Activated T-helper 1 cell treated with anti-CD3 and anti-CD28 coated beads, Interleukin-2, amount 50 U/mL, for 16 hours (primary cell): Measurements from ENCODE around the gene ACTR1B.
A peak's percentile ranks its signal among the peaks of the same experiment; 100 is the strongest.
"Not testable (repeated sequence)": the region's sequence is repeated elsewhere in the genome, so short reads cannot be mapped to it uniquely, and the experiment has no call there.

Experiments used
- DNase-seq, 2 donors: peaks; one replicate each; pipeline ENCODE4 v3.0.0-alpha.2; 2020; ENCODE audit warnings: low read depth in 1 of 2, low spot score in 1 of 2

ACTR1B gene

GRCh38 chr2:97663962-97664635 lies at the start of gene ACTR1B:
Gene ACTR1B, minus strand, starts transcription at chr2:97664044. Its CDS starts 154 bp downstream, at chr2:97663890.
- DNase-seq: peak; percentile 91 to 97

- peak in 1 of 2 donors; percentile 34 for DNase-seq
Observed at GRCh38 chr2:97712693-97713295, 49.0 kb upstream of the ACTR1B start.

GRCh38 chr2:97712175-97712574 lies 48.3 kb upstream of the ACTR1B start:
- not testable (repeated sequence) for DNase-seq

DNA sequence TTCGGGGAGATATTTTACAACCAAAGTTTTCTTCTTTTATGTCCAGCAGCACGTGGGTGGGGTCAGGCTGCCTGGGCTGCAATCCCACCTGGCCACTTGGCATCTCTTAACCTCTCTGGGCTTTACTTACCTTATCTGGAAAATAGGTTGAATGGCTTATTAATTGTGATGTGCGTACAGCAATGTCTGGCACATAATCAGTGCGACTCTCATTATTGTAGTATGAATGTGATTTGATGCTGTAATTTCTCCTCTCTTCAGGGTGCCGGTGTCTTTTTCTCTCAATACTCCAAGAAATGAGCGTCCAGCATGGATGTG lies 47.5 kb upstream of the ACTR1B start:
- no peak for DNase-seq

DNA sequence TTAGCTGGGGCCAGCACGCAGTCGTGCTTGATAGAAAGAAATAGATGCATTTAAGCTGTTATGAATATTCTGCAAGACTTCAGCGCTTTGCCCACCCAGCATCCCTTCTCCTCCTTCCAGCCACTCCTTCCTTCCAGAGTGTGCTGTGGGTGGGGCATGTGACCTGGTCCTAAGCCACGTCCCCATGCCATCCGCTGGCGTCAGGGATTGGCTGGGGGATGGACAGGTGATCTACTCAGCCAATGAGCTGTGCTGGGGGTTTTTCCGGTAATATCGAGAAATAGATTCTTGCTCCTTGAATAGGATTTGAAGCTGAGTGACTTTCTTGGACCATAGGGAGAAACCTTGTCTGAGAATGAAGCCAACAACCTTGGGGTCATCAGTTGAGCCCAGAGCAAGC lies 44.8 kb upstream of the ACTR1B start:
- DNase-seq: no peak

- no peak for DNase-seq
Observed at GRCh38 chr2:97708048-97708380, 44.2 kb upstream of the ACTR1B start.

- DNase-seq: no peak
Observed at GRCh38 chr2:97707362-97708047, 43.7 kb upstream of the ACTR1B start.

DNA sequence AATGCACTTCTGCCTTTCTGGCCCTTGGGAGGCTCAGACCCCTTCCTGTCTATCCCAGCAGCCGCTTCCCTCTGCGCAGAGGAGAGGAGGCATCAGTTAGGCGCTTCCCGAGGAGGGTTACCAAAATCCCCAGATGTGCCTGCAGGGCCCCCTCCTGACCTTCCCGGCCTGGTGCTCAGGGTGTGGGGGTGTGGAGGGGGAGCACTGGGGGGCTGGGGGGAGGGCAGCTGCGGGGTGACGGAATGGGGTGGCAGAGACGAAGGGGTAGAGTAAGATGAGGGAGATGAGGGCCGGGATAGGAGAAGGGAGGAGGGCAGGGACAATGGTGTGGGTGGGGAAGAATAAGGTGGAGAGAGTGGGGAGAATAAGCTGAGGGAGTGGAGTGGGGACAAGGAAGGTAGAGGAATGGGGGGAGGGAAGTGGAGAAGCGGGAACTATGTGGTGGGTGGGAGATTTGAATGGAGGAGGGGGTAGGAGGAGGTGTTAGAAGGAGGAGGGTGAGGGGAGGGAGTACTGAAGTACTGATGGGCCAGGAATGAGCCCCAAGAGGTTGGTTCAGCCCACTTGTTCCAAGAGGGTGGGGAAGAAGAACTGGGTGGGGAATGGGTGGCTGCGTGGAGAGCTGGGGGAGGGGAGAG lies 43.0 kb upstream of the ACTR1B start:
- no peak for DNase-seq

DNA sequence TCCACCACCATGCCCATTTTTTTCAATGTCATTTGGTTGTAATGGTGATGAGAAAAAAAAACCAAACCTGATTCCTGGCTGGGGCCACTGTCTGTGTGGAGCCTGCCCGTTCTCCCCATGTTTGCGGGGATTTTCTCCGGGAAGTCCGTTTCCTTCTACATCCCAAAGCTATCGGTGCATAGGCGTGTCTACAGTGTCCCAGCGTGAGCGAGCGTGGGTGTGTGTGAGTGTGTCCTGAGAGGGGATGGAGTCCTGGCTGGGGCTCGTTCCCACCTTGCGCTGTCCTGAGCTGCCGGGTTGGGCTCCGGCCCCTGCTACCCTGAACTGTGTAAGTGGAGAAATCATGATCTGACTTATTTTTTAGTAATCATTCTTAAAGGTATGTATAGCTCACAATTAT lies 42.3 kb upstream of the ACTR1B start:
- no peak for DNase-seq

- DNase-seq: no peak
Observed at GRCh38 chr2:97704989-97705388, 41.1 kb upstream of the ACTR1B start.

DNA sequence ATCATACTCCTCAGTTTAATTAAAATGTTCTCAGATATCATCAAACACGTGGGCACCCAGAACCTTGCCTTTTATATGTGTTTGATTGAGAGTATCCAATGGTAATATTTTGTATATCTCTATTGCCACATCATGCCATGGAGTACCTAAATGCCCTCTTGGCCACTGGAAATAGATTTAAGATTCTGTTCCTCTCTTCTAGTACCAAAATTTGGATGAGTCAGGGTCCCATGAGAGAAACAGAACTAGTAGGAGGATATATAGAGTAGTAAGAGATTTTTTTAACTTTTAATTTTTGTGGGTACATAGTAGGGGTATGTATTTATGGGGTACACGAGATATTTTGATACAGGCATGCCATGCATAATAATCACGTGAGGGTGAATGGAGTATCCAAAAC lies 39.9 kb upstream of the ACTR1B start:
- DNase-seq: no peak

- no peak for DNase-seq
Observed at GRCh38 chr2:97702731-97703470, 39.1 kb upstream of the ACTR1B start.

DNA sequence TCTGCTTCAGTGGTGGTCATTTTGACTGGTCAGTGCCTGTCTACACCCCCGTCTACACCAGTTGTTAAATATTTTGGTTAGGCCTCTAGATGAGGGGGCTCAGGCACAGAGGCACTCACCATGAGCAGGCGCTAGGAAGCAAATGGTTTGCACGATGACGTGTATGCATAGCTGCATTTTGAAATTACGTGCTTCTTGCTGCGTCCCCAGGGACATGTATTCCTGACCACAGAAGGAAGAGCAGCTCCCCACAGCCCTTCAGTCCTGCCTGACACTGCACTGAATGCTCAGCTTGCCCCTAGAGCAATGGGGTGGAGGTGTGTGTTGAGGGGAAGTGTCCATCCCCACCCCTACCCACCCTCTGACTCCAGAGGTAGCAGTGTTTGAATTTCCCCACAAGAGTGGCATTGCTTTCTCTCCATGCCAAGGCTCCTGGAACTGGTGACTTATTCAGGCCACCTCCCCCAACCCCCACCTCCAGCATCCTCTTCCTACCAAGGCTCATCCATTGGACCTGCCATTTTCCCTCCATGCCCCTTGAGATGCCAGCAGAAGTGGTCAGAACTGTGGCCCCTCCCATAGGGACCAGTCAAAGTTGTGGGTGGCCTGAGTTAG lies 38.1 kb upstream of the ACTR1B start:
- no peak for DNase-seq

- DNase-seq: no peak
Observed at GRCh38 chr2:97701186-97701585, 37.3 kb upstream of the ACTR1B start.

DNA sequence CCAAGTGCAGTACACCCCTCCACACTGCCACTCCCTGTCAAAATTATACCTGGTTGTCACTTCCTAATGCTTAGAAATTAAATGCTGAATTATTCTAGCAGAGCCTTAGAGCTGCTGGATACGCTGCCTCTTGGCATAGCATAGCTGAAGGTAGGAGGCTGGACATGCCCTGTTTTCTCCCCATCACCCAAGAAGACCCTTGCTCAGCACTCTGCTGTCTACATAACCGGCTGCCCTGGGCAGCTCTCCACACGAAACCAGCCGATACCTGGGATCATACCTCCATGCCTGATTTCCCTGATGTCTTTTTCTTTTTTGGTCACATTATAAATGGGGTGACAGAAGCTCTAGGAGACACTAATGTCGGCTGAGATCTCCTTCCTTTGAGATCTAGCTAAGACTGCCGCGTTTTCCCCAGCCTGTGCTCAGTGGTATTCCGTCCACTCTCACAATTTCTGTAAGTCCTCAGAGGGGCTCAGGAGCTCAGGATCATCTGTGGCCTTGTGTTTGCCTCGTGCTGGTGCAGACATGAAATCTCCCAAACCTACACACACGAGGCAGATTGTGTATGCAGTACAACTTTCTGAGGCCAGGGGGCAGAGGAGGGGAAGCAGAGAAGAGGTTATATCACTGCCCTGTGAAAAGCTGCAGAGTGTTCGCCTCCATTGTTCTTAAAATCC lies 36.1 kb upstream of the ACTR1B start:
- DNase-seq: peak in 1 of 2 donors; percentile 29

- no peak for DNase-seq
Observed at GRCh38 chr2:97698530-97698929, 34.7 kb upstream of the ACTR1B start.

- DNase-seq: peak; percentile 85 to 97
Observed at GRCh38 chr2:97697252-97698235, 33.7 kb upstream of the ACTR1B start.

DNA sequence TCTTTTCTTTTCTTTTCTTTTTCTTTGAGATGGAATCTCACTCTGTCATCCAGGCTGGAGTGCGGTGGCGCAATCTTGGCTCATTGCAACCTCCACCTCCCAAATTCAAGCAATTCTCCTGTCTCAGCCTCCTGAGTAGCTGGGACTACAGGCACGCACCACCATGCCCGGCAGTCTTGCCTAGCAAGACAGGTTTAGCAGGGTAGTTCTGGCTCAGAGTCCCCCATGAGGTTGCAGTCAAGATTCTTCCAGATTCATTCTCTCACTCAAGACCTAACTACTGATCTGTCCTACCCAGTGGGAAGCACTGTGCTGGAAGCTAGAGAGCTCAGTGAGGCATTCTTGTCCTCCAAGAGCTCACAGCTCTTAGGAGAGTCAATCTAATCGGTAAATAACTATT lies 31.9 kb upstream of the ACTR1B start:
- no peak for DNase-seq

DNA sequence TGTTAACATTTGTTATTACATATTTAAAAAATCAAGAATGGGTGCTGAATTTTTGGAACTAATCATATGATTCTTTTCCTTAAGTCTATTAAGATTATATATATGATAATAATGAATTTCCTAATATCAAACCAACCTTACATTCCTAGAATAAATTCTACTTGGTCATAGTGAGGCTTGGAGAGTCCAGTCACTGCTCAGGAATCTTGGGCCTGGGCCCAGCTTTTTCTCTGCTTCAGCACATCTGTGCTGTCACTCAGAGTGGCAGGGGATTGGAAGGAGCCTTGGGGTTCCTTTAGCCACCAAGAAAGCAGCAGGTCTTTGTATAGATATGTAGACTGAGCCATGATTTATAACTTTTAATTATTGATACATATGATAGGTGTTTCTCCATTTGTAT lies 29.6 kb upstream of the ACTR1B start:
- DNase-seq: no peak
